GM12878 (cell line): Measurements from ENCODE around the gene RPS4Y1. TPM values are rescaled to one million over a fixed set of nuclear protein-coding genes. Genes with fewer than 3 reads are reported as not detected.

Experiments
- ATAC-seq: fragments of 200-7000 bp; cut with Tn5 transposase; 3 replicates; pipeline ENCODE4 v1.9.1; 2020; ENCODE audit warnings: mild to moderate bottlenecking, moderate library complexity
- BruUV-seq: library from RNA; stranded (reverse); fragments of 400-500 nt; replicated peaks from 2 replicates; lab custom pipeline; 2021; lab: Mats Ljungman, UMichigan
- CTCF ChIA-PET: fragments of 300-600 bp; sonication (Branson Sonifier 250); formaldehyde crosslinking; extraction: SDS; loops from one replicate; lab custom pipeline; 2021; ENCODE audit warnings: inconsistent platforms; lab: Yijun Ruan, JAX
- POLR2A ChIA-PET: fragments of 350-600 bp; formaldehyde crosslinking; extraction: SDS; loops from one replicate; lab custom pipeline; 2021; ENCODE audit warnings: inconsistent platforms; lab: Charles Lee
- RAD21 ChIA-PET: fragments of 300-600 bp; sonication (Branson Sonifier 250); formaldehyde crosslinking; loops from one replicate; lab custom pipeline; 2023; ENCODE audit warnings: antibody characterized with exemption; ENCODE audit not compliant: unreplicated experiment; lab: Charles Lee
- SMC1A ChIA-PET: fragments of 300-600 bp; sonication (Branson Sonifier 250); formaldehyde crosslinking; loops from one replicate; lab custom pipeline; 2023; ENCODE audit not compliant: unreplicated experiment, uncharacterized antibody; lab: Charles Lee
- DNase-seq: peaks from one replicate; pipeline ENCODE4 v3.0.0-alpha.2; 2011; ENCODE audit warnings: low read depth, low spot score
- FAIRE-seq: peaks from 3 replicates; lab custom pipeline; 2011; peaks lifted over from hg19 to GRCh38; lab: Jason Lieb, UNC
- H2AFZ ChIP-seq: 2 replicates; pipeline ENCODE4 v1.6.0; 2011; ENCODE audit warnings: low read depth, low read length, control low read depth; ENCODE audit not compliant: control insufficient read depth
- H3K27ac ChIP-seq: 2 replicates; pipeline ENCODE4 v1.5.1; 2011; ENCODE audit warnings: control low read depth; ENCODE audit not compliant: control insufficient read depth, insufficient read depth
- H3K27me3 ChIP-seq, 2 experiments: replicated peaks in 1 of 2; 2 replicates each; pipeline versions ENCODE4 v1.6.0 to v1.6.1; 2011; ENCODE audit warnings: low read length in 1 of 2; ENCODE audit not compliant: control insufficient read depth in 2 of 2, insufficient read depth in 2 of 2
- H3K36me3 ChIP-seq, 2 experiments: 2 replicates each; pipeline ENCODE4 v1.5.1; 2011; ENCODE audit warnings: low read length in 1 of 2; ENCODE audit not compliant: control insufficient read depth in 2 of 2, insufficient read depth in 2 of 2
- H3K4me1 ChIP-seq: 2 replicates; pipeline ENCODE4 v1.6.1; 2011; ENCODE audit warnings: mild to moderate bottlenecking, low read length, moderate library complexity, mixed read lengths; ENCODE audit not compliant: control insufficient read depth, insufficient read depth
- H3K4me2 ChIP-seq: 2 replicates; pipeline ENCODE4 v1.6.0; 2011; ENCODE audit warnings: control low read depth; ENCODE audit not compliant: control insufficient read depth, insufficient read depth
- H3K4me3 ChIP-seq: fragments of 200-600 bp; sonication (generic); 2 replicates; pipeline ENCODE4 v1.5.1; 2016
- H3K79me2 ChIP-seq: 2 replicates; pipeline ENCODE4 v1.6.0; 2011; ENCODE audit warnings: low read length; ENCODE audit not compliant: control insufficient read depth, insufficient read depth
- H3K9ac ChIP-seq: 2 replicates; pipeline ENCODE4 v1.8.0; 2011; ENCODE audit warnings: low read length, control low read depth, mixed read lengths; ENCODE audit not compliant: control insufficient read depth, insufficient read depth
- H3K9me3 ChIP-seq: replicated peaks from 3 replicates; pipeline ENCODE4 v1.5.1; 2011; ENCODE audit warnings: mild to moderate bottlenecking, low read length; ENCODE audit not compliant: control insufficient read depth, insufficient read depth
- H4K20me1 ChIP-seq: 2 replicates; pipeline ENCODE4 v1.6.0; 2011; ENCODE audit not compliant: control insufficient read depth, insufficient read depth
- BACH1 ChIP-seq: fragments of 450-650 bp; IDR thresholded peaks from 2 replicates; pipeline ENCODE4 v1.6.1; 2017; ENCODE audit warnings: mild to moderate bottlenecking, borderline replicate concordance
- CBX3 ChIP-seq: fragments of 200-600 bp; sonication (generic); IDR thresholded peaks from 2 replicates; pipeline ENCODE4 v1.6.1; 2016; ENCODE audit warnings: low read depth, borderline replicate concordance
- E4F1 ChIP-seq: fragments of 450-650 bp; IDR thresholded peaks from 2 replicates; pipeline ENCODE4 v1.6.1; 2018; ENCODE audit warnings: borderline replicate concordance, mild to moderate bottlenecking; ENCODE audit not compliant: partially characterized antibody
- FOXK2 ChIP-seq: fragments of 450-650 bp; IDR thresholded peaks from 2 replicates; pipeline ENCODE4 v1.6.1; 2017; ENCODE audit warnings: mild to moderate bottlenecking, moderate library complexity
- IKZF1 ChIP-seq: fragments of 450-650 bp; conservative IDR thresholded peaks from 2 replicates; pipeline ENCODE4 v1.6.1; 2017; ENCODE audit warnings: antibody characterized with exemption, mild to moderate bottlenecking
- NFYB ChIP-seq: IDR thresholded peaks from 2 replicates; pipeline ENCODE4 v1.6.1; 2011; ENCODE audit warnings: low read depth, mild to moderate bottlenecking, low read length, improper control_type of control experiment, moderate library complexity; ENCODE audit not compliant: insufficient read depth
- PAX5 ChIP-seq: IDR thresholded peaks from 2 replicates; pipeline ENCODE4 v1.6.1; 2011; ENCODE audit warnings: low read depth, low read length, borderline replicate concordance
- POLR2AphosphoS5 ChIP-seq: IDR thresholded peaks from 2 replicates; pipeline ENCODE4 v1.6.1; 2011; ENCODE audit warnings: mild to moderate bottlenecking, low read length, inconsistent platforms
- RFX5 ChIP-seq: IDR thresholded peaks from 2 replicates; pipeline ENCODE4 v1.6.1; 2011; ENCODE audit warnings: low read depth, low read length, improper control_type of control experiment
- SIX5 ChIP-seq: IDR thresholded peaks from 2 replicates; pipeline ENCODE4 v1.6.1; 2011; ENCODE audit warnings: mild to moderate bottlenecking, low read depth, low read length, moderate library complexity; ENCODE audit not compliant: severe bottlenecking
- SREBF1 ChIP-seq: IDR thresholded peaks from 2 replicates; pipeline ENCODE4 v1.6.1; 2012; ENCODE audit warnings: mild to moderate bottlenecking, low read length
- STAT1 ChIP-seq: fragments of 450-650 bp; conservative IDR thresholded peaks from 2 replicates; pipeline ENCODE4 v1.6.1; 2014; ENCODE audit warnings: antibody characterized with exemption, mild to moderate bottlenecking
- ZNF217 ChIP-seq: fragments of 450-650 bp; IDR thresholded peaks from 2 replicates; pipeline ENCODE4 v1.6.1; 2017; ENCODE audit warnings: antibody characterized with exemption, mild to moderate bottlenecking
- WGBS: methylation state at CpG from one replicate; pipeline ENCODE4 v1.1.6; 2016; ENCODE audit warnings: low lambda C conversion rate; ENCODE audit not compliant: insufficient replicate concordance, insufficient coverage; ENCODE audit errors: missing lambda C conversion rate; 5-methylcytosine and 5-hydroxymethylcytosine counted together
- in situ Hi-C: fragments of 300-500 bp; cut with MboI; formaldehyde crosslinking; loops from 9 replicates; pipeline ENCODE4 v1.14.3; 2018; ENCODE audit warnings: mixed read lengths
- intact Hi-C: fragments of 100-400 bp; cut with micrococcal nuclease; formaldehyde crosslinking; loops from one replicate; pipeline ENCODE4 v1.14.2; 2022; ENCODE audit not compliant: unreplicated experiment
- polyA plus RNA-seq, 11 experiments: library from polyadenylated mRNA; depleted of rRNA in 4 of 11; unstranded in 6 of 11; stranded (reverse) in 5 of 11; fragments of >200 nt; fragmentation: Nextera tagmentation in 4 of 11; fragmentation: Illumina TruSeq in 1 of 11; extraction: Ambion mirVana in 4 of 11; extraction: Trizol in 1 of 11; gene quantifications; 1 replicate in 1 of 11; 2 replicates in 10 of 11; pipeline versions ENCODE4 v1.2.1 to v1.2.3, GENCODE V29; 2011 to 2016; ENCODE audit warnings: inconsistent platforms in 2 of 11, missing spikeins in 2 of 11, low read depth in 1 of 11
- total RNA-seq, 4 experiments: library from RNA; depleted of rRNA in 3 of 4; stranded (reverse); fragments of >200 nt in 3 of 4; fragmentation: Illumina TruSeq in 1 of 4; extraction: Trizol in 1 of 4; gene quantifications; 2 replicates each; pipeline versions ENCODE4 v1.2.1 to v1.2.3, GENCODE V29; 2013 to 2021

Gene RPS4Y1
- total and polyA plus RNA-seq, 10 of the 15 experiments (the other 5 are each of a cell fraction or from before 2014, with no cell fraction given) = 0.32 to 0.46 TPM; not detected in 8

- TF ChIP-seq E4F1 = no peak
- TF ChIP-seq RFX5 = no peak
- no peak for TF ChIP-seq BACH1
- no peak for TF ChIP-seq POLR2AphosphoS5
- no peak for TF ChIP-seq FOXK2
- TF ChIP-seq ZNF217 = no peak
- TF ChIP-seq SIX5 = no peak
- no peak for TF ChIP-seq STAT1
These were observed 18.4 kb downstream of the RPS4Y1 start (continued) for GRCh38 chrY:2859782-2860181.

GRCh38 chrY:2860511-2860910, 19.1 kb downstream of the RPS4Y1 start:
- ChIA-PET CTCF (no interaction called here), POLR2A (no interaction called here), SMC1A (no interaction called here), RAD21 (no interaction called here)
- no peaks in the 10 kb centered on the region for H3K79me2 ChIP-seq
- BruUV-seq = no TSS peak
- TF ChIP-seq IKZF1 = no peak
- no peak for TF ChIP-seq SREBF1
- no peak for TF ChIP-seq PAX5
- no peak for TF ChIP-seq NFYB
- TF ChIP-seq CBX3 = no peak
- no peak for ATAC-seq
- H3K4me2 ChIP-seq = no peak overlapping the region
- H3K4me1 ChIP-seq = no peaks in the 10 kb centered on the region
- no CpG with 5 or more reads among the region's 2 CpGs for WGBS
- H4K20me1 ChIP-seq = no peaks in the 10 kb centered on the region
- no peak overlapping the region for H3K27ac ChIP-seq
- no peaks in the 10 kb centered on the region for H3K36me3 ChIP-seq
- FAIRE-seq = no peak
- H3K4me3 ChIP-seq = no peak overlapping the region
- no peak for DNase-seq
- in situ Hi-C loops (no loop called here), intact Hi-C loops (no loop called here)
- no peak overlapping the region for H3K9ac ChIP-seq
- H2AFZ ChIP-seq = no peak overlapping the region
- no peaks in the 10 kb centered on the region for H3K27me3 ChIP-seq
- no peaks in the 10 kb centered on the region for H3K9me3 ChIP-seq
